GM19023 (cell line): Measurements from ENCODE around the gene FOXM1.
A peak's percentile ranks its signal among the peaks of the same experiment; 100 is the strongest.

Experiments
- ATAC-seq: cut with Tn5 transposase; IDR thresholded peaks from one replicate; pipeline ENCODE4 v1.9.1; 2021; ENCODE audit warnings: mild to moderate bottlenecking, moderate library complexity; ENCODE audit not compliant: unreplicated experiment

FOXM1 gene

DNA sequence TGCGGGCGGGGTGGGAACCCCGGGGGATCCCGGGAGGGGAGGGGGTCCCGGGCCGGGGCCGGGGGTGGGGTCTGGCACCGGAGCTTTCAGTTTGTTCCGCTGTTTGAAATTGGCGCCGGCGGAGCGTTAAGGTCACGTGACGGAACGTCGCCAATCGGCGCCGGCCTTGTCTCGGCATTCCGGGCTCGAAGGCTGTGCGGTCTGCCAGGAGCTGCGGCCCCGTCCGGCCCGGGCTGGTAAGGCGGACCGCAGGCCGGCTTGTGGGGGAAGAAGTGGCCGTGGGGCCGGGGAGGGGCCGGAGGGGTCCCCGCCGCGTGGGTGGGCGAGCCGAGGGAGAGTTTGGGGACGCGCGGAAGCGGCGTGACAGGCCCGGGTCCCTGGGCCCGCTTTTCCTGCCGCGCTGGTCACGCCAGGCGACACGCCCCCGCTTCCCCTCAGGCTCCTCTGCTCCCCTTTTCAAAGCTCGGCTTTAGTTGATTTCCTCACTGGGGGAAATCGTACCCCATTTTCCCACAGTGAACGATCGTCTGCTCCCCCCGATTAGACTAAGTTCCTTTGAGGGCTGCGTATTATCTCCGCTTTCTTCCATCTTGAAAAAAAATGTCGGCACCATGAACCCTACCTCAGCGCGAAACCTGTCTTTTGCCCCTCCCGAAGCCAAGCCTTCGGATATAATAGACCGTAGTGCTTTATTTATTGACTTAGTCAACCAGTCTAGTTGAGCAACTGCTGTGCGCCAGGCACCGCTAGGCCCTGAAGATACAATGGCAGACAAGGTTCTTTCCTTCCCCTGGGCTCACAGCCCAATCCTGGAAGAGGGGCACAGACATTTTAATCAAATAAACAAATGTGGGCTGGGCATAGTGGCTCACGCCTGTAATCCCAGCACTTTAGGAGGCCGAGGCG lies at the start of gene FOXM1, which contains the start of gene RHNO1:
FOXM1 (minus strand) TSS at position 128 of the 906 bp plus-strand sequence. CDS start 2,696 bp downstream, outside the sequence.
RHNO1 (plus strand) TSS at position 177 of the 906 bp plus-strand sequence. CDS start 8,144 bp downstream, outside the sequence.
- peak; percentile 83 for ATAC-seq

- ATAC-seq: no peak
Observed at GRCh38 chr12:2925322-2925995, 48.5 kb upstream of the FOXM1 start.

DNA sequence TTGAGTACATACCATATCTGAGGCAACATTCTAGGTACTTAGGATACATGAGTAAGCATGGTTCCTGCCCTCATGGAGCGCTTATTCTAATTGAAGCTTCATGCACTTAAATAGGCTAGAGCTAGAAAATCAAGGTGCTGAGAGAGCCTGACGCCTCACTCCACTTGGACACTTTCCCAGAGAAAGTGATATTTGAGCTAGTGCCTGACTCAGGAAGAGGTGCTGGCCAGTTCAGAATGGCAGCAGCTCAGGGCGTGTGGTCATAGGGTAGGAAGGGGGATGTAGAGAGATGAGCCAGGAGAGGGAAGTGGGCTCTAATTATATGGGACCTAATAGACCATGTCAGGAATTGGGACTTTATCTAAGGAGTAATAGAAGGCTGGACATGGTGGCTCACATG lies 47.0 kb upstream of the FOXM1 start:
- no peak for ATAC-seq

GRCh38 chr12:2923057-2923456 lies 46.1 kb upstream of the FOXM1 start:
- ATAC-seq: no peak

GRCh38 chr12:2922329-2922728 lies 45.4 kb upstream of the FOXM1 start:
- no peak for ATAC-seq

- no peak for ATAC-seq
Observed at GRCh38 chr12:2919249-2919648, 42.3 kb upstream of the FOXM1 start.

GRCh38 chr12:2912216-2912575 lies 35.2 kb upstream of the FOXM1 start:
- no peak for ATAC-seq

- ATAC-seq: no peak
Observed at GRCh38 chr12:2904260-2904659, 27.3 kb upstream of the FOXM1 start.

DNA sequence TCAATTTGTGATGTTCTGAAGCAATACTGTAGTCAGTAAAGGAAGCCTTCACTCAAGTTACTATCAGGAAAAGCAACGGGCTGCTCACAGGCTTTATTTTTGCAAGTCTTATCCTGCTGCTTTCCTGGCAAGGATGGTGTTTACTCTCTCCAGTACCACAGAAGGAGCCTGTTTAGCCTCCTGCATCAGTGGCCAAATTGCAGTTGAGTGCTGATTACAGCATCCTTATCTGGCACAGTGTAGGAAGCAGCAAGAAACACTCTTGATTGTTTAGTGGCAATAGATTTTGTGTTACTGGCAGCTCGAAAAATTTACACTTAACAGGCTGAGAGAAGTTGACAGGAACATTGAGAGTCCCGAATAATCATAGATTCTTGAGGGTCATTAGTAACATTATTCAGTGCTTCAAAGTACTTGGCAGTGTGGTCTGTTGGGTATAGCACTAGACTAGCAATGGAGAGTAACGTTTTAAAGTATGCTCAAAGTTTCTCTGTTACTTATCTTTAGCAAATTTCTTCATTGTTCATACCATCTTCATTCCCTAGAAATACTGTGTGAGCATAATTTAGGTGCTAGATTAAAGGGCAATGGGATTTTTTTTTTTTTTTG lies 25.4 kb upstream of the FOXM1 start:
- ATAC-seq: no peak

DNA sequence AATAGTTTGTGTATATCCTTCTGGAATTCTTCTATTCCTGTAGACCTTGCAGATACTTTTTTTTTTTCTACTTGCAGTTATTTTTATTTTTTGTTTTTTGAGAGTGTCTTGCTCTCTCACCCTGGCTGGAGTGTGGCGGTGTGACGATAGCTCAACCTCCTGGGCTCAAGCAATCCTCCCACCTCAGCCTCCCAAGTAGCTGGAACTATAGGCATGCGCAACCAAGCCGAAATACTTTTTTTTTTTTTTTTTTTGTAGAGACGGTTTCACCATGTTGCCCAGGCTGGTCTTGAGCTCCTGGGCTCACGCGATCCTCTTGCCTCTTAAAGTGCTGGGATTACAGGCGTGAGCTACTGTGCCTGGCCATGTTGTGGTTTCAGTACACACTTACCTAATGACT lies 23.7 kb upstream of the FOXM1 start:
- ATAC-seq: no peak

DNA sequence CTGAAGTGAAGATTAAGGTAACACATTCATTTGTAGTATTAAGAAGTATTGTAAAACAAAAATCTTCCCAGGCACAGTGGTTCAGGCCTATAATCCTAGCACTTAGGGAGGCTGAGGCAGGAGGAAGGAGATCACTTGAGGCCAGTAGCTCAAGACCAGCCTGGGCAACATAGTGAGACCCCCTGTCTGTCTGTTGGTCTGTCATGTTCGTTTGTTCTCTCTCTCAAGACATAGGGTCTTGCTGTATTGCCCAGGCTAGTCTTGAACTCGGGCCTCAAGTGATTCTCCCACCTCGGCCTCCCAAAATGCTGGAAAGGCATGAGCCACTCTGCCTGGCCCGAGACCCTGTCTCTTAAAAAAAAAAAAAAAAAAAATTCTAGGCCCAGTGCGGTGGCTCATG lies 20.4 kb upstream of the FOXM1 start:
- no peak for ATAC-seq

DNA sequence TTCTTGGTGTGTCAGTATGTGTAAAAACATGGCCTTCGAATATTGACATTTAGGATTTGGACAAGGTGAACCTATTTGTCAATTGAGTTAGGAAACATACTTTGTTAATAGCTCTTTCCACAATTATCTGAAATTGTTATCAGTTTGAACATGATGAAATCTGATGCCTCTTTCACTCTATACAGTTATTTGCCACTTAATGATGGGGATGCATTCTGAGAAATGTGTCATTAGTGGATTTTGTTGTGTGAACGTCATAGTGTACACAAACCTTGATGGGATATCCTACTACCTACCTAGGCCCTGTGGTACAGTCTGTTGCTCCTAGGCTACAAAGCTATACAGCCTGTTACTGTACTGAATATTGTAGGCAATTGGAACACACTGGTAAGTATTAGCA lies 18.5 kb upstream of the FOXM1 start:
- no peak for ATAC-seq

GRCh38 chr12:2895051-2895451 lies 18.1 kb upstream of the FOXM1 start:
- no peak for ATAC-seq

GRCh38 chr12:2893007-2893406 lies 16.0 kb upstream of the FOXM1 start:
- no peak for ATAC-seq

DNA sequence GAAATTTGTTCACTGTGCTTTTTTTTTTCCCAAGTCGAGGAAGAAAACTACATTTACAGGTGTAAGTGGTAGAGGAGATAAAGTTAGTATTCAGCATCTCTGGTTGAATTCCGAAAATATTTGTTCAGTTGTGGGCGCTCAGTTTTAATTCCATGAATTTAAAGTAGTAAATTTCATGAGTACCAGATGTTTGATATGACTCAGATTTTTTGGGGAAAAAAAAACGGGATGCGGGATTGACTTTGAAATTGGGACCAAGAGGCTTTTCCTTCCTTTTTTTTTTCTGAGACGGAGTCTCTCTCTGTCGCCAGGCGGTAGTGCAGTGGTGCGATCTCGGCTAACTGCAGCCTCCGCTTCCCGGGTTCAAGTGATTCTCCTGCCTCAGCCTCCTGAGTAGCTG lies 15.3 kb upstream of the FOXM1 start:
- no peak for ATAC-seq

GRCh38 chr12:2891240-2892053 lies 14.5 kb upstream of the FOXM1 start:
- no peak for ATAC-seq

DNA sequence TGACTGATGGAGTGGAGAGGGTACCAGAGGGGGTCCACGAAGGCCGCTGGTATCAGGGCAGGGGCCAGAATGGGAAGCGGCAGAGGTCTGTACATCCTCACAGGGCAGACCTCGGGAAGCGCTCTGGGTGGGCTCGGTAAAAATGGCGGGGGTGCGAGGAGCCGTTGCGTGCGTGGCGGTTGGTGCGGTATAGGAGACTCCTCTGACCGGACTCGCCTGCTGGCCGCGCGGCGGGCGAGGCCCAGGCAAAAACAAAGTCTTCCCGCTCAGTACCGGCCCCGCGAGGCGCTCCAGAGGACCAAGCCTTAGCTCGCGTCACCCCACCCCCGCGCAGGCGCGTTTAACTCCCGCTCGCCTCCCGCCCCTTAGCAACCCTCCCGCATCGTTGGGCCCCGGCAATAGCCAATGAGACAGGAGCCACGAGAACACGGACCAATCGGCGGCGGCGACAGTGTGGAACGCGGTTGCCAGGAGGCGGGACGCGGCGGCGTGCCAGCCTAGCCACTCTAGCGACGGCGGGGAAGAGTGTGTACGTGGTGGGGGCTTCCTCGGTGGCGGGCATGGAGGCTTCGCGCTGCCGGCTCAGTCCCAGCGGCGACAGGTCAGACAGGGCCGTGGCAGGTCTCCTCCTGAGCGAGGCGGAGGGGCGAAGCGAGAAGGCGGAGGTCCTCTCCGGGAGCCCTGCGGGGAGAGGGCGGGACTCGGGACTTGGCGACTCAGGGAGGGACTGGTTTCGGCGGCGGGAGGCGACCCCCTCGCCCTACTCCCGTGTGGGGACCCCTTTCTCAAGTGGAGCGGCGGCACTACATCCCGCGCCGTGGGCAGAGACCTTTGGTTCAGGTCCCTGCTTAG lies 13.6 kb upstream of the FOXM1 start, which contains the start of gene TULP3:
TULP3 (plus strand) TSS at position 504 of the 852 bp plus-strand sequence; CDS start at position 561, 57 bp downstream.
- ATAC-seq: peak; percentile 99

DNA sequence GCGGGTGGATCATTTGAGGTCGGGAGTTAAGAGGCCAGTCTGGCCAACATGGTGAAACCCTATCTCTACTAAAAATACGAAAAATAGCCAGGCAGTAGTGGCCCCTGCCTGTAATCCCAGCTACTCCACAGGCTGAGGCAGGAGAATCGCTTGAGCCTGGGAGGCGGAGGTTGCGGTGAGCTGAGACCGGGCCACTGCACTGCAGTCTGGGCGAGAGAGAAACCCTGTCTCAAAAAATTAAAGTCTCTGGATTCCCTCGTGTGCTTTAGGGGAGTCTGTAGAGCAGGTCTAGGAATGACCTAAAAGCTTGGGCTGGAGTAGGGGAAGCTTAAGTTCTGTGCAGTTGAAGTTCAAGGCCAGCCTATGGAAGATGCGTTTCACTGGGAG lies 13.0 kb upstream of the FOXM1 start:
- ATAC-seq: no peak

DNA sequence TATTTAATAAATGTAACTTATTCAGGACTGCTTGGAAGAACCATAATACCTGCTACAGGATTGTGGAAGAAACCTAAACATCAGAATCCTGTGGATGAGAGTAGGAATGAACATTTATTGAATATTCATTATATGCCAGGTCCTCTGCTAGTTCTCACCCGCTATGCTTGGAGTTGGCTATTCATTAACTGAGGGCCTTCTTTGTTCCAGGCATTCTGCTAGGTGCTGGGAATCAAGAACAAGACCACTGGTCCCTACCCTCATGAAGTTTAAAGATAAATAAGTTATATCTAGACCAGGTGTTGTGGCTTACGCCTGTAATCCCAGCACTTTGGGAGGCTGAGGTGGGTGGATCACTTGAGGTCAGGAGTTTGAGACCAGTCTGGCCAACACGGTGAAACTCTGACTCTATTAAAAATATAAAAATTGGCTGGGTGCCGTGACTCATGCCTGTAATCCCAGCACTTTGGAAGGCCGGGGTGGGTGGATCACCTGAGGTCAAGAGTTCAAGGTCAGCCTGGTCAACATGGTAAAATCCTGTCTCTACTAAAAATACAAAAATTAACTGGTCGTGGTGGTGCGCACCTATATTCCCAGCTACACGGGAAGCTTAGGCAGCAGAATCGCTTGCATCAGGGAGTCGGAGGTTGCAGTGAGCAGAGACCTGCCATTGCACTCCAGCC lies 9.9 kb upstream of the FOXM1 start:
- no peak for ATAC-seq
